ENCODE results near the gene TGFB1I1. TPM values are rescaled to one million over a fixed set of nuclear protein-coding genes. Genes with fewer than 3 reads are reported as not detected.

The TGFB1I1 gene
- total and polyA plus RNA-seq, 2 of the 13 experiments (the other 11 are each of a cell fraction or from before 2014, with no cell fraction given) = 0.80 to 2.9 TPM

DNA sequence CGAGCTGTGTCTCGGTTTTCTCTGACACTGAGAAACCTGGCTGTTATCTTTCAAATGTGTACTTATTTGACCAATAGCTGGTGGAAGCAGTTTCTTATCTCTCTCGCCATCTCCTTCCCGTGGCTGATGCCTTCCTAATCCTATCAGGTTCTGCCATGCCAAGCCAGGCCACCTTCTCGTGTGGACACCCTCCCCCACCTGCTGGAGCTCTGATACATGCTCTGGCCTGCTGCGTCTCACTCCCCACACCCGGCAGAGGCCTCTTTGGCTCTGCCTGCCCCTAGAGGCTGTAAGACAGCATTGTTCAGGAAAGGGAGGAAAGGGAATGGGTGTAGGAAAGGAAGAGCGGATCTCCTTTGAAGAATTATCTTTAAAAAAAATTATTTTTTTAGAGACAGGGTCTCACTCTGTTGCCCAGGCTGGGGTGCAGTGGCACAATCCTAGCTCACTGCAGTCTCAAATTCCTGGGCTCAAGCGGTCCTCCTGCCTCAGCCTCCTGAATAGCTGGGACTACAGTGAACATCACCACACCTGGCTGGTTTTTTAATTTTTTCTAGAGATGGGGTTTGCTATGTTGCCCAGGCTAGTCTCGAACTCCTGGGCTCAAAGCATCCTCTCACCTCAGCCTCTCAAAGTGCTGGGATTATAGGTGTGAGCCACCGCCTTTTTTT lies 20.1 kb upstream of the TGFB1I1 start (continued):
- TF ChIP-seq, protein P1, sequence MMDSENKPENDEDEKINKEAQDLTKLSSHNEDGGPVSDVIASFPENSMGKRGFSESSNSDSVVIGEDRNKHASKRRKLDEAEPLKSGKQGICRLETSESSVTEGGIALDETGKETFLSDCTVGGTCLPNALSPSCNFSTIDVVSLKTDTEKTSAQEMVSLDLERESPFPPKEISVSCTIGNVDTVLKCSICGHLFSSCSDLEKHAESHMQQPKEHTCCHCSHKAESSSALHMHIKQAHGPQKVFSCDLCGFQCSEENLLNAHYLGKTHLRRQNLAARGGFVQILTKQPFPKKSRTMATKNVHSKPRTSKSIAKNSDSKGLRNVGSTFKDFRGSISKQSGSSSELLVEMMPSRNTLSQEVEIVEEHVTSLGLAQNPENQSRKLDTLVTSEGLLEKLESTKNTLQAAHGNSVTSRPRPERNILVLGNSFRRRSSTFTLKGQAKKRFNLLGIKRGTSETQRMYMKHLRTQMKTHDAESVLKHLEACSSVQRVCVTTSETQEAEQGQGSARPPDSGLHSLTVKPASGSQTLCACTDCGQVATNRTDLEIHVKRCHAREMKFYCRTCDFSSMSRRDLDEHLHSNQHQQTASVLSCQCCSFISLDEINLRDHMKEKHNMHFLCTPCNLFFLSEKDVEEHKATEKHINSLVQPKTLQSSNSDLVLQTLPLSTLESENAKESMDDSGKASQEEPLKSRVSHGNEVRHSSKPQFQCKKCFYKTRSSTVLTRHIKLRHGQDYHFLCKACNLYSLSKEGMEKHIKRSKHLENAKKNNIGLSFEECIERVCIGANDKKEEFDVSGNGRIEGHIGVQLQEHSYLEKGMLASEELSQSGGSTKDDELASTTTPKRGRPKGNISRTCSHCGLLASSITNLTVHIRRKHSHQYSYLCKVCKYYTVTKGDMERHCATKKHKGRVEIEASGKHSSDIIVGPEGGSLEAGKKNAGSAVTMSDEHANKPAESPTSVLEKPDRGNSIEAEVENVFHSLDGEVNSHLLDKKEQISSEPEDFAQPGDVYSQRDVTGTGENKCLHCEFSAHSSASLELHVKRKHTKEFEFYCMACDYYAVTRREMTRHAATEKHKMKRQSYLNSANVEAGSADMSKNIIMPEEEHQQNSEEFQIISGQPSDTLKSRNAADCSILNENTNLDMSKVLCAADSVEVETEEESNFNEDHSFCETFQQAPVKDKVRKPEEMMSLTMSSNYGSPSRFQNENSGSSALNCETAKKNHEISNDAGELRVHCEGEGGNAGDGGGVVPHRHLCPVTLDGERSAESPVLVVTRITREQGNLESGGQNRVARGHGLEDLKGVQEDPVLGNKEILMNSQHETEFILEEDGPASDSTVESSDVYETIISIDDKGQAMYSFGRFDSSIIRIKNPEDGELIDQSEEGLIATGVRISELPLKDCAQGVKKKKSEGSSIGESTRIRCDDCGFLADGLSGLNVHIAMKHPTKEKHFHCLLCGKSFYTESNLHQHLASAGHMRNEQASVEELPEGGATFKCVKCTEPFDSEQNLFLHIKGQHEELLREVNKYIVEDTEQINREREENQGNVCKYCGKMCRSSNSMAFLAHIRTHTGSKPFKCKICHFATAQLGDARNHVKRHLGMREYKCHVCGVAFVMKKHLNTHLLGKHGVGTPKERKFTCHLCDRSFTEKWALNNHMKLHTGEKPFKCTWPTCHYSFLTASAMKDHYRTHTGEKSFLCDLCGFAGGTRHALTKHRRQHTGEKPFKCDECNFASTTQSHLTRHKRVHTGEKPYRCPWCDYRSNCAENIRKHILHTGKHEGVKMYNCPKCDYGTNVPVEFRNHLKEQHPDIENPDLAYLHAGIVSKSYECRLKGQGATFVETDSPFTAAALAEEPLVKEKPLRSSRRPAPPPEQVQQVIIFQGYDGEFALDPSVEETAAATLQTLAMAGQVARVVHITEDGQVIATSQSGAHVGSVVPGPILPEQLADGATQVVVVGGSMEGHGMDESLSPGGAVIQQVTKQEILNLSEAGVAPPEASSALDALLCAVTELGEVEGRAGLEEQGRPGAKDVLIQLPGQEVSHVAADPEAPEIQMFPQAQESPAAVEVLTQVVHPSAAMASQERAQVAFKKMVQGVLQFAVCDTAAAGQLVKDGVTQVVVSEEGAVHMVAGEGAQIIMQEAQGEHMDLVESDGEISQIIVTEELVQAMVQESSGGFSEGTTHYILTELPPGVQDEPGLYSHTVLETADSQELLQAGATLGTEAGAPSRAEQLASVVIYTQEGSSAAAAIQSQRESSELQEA (CRISPR knock-in tag; IDR thresholded peaks at IDR 0.05; ENCODE audit: not compliant biosample characterization) = no peak
- TF ChIP-seq ZNF337 (CRISPR knock-in tag; IDR thresholded peaks at IDR 0.05; ENCODE audit: borderline replicate concordance, low read depth) (no peak), RFX5 (IDR thresholded peaks at IDR 0.05; ENCODE audit: low read depth, low read length) (no peak), FOXC1 (CRISPR knock-in tag; IDR thresholded peaks at IDR 0.05; ENCODE audit: borderline replicate concordance) (peak; percentile 29; the same call in 1 of the 2 replicates), KDM3A (CRISPR knock-in tag; IDR thresholded peaks at IDR 0.05; ENCODE audit: low read depth) (no peak), NPAS2 (CRISPR knock-in tag; IDR thresholded peaks at IDR 0.05; ENCODE audit: borderline replicate concordance) (no peak), PHF8 (CRISPR knock-in tag; IDR thresholded peaks at IDR 0.05) (peak; percentile 28; the same call in 1 of the 2 replicates), JARID2 (CRISPR knock-in tag; IDR thresholded peaks at IDR 0.05; ENCODE audit: insufficient replicate concordance) (no peak)
- TF ChIP-seq, protein P2, sequence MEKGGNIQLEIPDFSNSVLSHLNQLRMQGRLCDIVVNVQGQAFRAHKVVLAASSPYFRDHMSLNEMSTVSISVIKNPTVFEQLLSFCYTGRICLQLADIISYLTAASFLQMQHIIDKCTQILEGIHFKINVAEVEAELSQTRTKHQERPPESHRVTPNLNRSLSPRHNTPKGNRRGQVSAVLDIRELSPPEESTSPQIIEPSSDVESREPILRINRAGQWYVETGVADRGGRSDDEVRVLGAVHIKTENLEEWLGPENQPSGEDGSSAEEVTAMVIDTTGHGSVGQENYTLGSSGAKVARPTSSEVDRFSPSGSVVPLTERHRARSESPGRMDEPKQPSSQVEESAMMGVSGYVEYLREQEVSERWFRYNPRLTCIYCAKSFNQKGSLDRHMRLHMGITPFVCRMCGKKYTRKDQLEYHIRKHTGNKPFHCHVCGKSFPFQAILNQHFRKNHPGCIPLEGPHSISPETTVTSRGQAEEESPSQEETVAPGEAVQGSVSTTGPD (CRISPR knock-in tag; IDR thresholded peaks at IDR 0.05) = no peak
- TF ChIP-seq, protein P3, sequence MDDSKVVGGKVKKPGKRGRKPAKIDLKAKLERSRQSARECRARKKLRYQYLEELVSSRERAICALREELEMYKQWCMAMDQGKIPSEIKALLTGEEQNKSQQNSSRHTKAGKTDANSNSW (CRISPR knock-in tag; IDR thresholded peaks at IDR 0.05; ENCODE audit: borderline replicate concordance) = no peak
